Stimulated activated CD4-positive, alpha-beta T cell treated with anti-CD3 and anti-CD28 coated beads, TNF-alpha, amount 100 ng/mL, for 24 hours (primary cell): Measurements from ENCODE around the gene SV2C.

Experiments used
- DNase-seq, 3 experiments: peaks; one replicate each; pipeline ENCODE4 v3.0.0-alpha.2; 2020; ENCODE audit warnings: low read depth in 3 of 3

Gene SV2C

GRCh38 chr5:76099286-76099702 is 16.1 kb downstream of the SV2C start:
- DNase-seq = no peak

GRCh38 chr5:76099756-76100155 is 16.6 kb downstream of the SV2C start:
- no peak for DNase-seq

GRCh38 chr5:76104027-76104426 is 20.8 kb downstream of the SV2C start:
- no peak for DNase-seq

- DNase-seq = no peak
These were observed 23.0 kb downstream of the SV2C start for GRCh38 chr5:76106149-76106548.

GRCh38 chr5:76111477-76112174 is 28.4 kb downstream of the SV2C start:
- no peak for DNase-seq

GRCh38 chr5:76113103-76113502 is 29.9 kb downstream of the SV2C start:
- DNase-seq = no peak

GRCh38 chr5:76114179-76114851 is 31.1 kb downstream of the SV2C start:
- no peak for DNase-seq

GRCh38 chr5:76125346-76125745 is 42.2 kb downstream of the SV2C start:
- DNase-seq = no peak

- no peak for DNase-seq
These were observed 42.7 kb downstream of the SV2C start for GRCh38 chr5:76125888-76126287.

- no peak for DNase-seq
These were observed 50.8 kb downstream of the SV2C start for GRCh38 chr5:76134003-76134402.

GRCh38 chr5:76134646-76135045 is 51.5 kb downstream of the SV2C start:
- no peak for DNase-seq

- no peak for DNase-seq
These were observed 54.8 kb downstream of the SV2C start for GRCh38 chr5:76137887-76138542.

GRCh38 chr5:76143884-76144283 is 60.7 kb downstream of the SV2C start:
- no peak for DNase-seq

GRCh38 chr5:76144513-76145274 is 61.5 kb downstream of the SV2C start:
- no peak for DNase-seq

- DNase-seq = peak in 1 of 3 experiments; percentile 2
These were observed 62.8 kb downstream of the SV2C start for GRCh38 chr5:76145945-76146344.

- no peak for DNase-seq
These were observed 66.5 kb downstream of the SV2C start for GRCh38 chr5:76149636-76150035.

- no peak for DNase-seq
These were observed 69.0 kb downstream of the SV2C start for GRCh38 chr5:76152161-76152560.

GRCh38 chr5:76152700-76153099 is 69.5 kb downstream of the SV2C start:
- DNase-seq = no peak

- no peak for DNase-seq
These were observed 70.1 kb downstream of the SV2C start for GRCh38 chr5:76153271-76153670.

GRCh38 chr5:76154009-76154690 is 71.0 kb downstream of the SV2C start:
- DNase-seq = no peak

GRCh38 chr5:76155536-76155935 is 72.4 kb downstream of the SV2C start:
- no peak for DNase-seq

- no peak for DNase-seq
These were observed 79.2 kb downstream of the SV2C start for GRCh38 chr5:76162335-76162734.
